ENCODE data around the gene FGF21.

DNA sequence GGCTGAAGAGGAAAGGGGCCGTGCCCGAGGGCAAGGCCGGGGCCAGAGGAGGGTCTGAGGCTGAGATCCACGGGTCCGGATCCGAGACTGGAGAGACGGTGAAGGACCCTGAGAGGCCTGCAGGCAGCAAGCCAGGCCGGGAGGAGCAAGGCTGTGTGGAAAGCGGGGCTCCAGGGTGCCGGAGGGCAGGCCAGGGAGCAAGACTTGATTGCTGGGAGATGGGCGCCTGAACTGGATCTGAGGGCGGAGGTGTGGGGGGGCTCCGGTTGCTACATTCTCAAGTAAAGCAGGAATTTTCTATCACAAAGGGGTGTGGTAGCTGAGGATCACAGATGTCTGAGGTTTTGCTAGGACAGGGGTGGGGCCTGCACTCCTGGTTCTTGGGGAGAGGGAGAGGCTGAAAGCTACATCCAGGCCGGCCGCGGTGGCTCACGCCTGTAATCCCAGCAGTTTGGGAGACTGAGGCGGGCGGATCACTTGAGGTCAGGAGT lies 39.6 kb upstream of the FGF21 start:
- TF ChIP-seq, protein P1, sequence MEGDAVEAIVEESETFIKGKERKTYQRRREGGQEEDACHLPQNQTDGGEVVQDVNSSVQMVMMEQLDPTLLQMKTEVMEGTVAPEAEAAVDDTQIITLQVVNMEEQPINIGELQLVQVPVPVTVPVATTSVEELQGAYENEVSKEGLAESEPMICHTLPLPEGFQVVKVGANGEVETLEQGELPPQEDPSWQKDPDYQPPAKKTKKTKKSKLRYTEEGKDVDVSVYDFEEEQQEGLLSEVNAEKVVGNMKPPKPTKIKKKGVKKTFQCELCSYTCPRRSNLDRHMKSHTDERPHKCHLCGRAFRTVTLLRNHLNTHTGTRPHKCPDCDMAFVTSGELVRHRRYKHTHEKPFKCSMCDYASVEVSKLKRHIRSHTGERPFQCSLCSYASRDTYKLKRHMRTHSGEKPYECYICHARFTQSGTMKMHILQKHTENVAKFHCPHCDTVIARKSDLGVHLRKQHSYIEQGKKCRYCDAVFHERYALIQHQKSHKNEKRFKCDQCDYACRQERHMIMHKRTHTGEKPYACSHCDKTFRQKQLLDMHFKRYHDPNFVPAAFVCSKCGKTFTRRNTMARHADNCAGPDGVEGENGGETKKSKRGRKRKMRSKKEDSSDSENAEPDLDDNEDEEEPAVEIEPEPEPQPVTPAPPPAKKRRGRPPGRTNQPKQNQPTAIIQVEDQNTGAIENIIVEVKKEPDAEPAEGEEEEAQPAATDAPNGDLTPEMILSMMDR (conservative IDR thresholded peaks at IDR 0.05; ENCODE audit: low read depth, low read length): no peak
- TF ChIP-seq EZH2 (IDR thresholded peaks at IDR 0.05; ENCODE audit: low read length, unreplicated experiment) (no peak), EZH2phosphoT487 (IDR thresholded peaks at IDR 0.05; ENCODE audit: borderline replicate concordance, low read length) (no peak)

Data from PC-3 (cell line).